ENCODE data around the gene SNRNP40.

DNA sequence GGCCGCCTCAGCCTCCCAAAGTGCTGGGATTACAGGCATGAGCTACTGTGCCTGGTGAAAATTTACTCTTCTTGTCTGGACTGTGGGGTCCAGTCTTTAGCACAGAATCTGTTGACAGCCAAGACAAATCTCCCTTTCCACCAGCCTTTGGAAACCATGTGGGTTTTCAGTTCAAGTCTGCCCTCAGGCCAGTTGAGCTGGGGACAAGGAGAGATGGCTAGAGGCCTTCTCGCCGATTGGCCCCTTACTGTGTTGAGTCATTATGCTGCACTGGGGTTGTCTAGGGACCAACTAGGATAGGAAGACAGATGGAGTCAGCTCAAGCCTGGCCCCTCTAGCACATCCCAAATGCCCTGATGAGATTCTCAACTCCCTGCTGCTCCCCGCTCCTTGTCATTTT lies 48.3 kb downstream of the SNRNP40 start:
- TF ChIP-seq, protein P1, sequence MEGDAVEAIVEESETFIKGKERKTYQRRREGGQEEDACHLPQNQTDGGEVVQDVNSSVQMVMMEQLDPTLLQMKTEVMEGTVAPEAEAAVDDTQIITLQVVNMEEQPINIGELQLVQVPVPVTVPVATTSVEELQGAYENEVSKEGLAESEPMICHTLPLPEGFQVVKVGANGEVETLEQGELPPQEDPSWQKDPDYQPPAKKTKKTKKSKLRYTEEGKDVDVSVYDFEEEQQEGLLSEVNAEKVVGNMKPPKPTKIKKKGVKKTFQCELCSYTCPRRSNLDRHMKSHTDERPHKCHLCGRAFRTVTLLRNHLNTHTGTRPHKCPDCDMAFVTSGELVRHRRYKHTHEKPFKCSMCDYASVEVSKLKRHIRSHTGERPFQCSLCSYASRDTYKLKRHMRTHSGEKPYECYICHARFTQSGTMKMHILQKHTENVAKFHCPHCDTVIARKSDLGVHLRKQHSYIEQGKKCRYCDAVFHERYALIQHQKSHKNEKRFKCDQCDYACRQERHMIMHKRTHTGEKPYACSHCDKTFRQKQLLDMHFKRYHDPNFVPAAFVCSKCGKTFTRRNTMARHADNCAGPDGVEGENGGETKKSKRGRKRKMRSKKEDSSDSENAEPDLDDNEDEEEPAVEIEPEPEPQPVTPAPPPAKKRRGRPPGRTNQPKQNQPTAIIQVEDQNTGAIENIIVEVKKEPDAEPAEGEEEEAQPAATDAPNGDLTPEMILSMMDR (IDR thresholded peaks at IDR 0.05): no peak
- TF ChIP-seq POLR2A (IDR thresholded peaks at IDR 0.05): no peak
